Epidermal melanocyte (primary cell): Measurements from ENCODE around the gene CISD2.
"Not testable (repeated sequence)": the region's sequence is repeated elsewhere in the genome, so short reads cannot be mapped to it uniquely, and the experiment has no call there.

Source experiments
- DNase-seq: peaks from one replicate; pipeline ENCODE4 v3.0.0; 2011; ENCODE audit warnings: low spot score; ENCODE audit not compliant: insufficient read length

The CISD2 gene

GRCh38 chr4:102849579-102850104 lies 19.1 kb upstream of the CISD2 start:
- no peak for DNase-seq

GRCh38 chr4:102850370-102850769 lies 18.4 kb upstream of the CISD2 start:
- no peak for DNase-seq

GRCh38 chr4:102858828-102859464 lies 9.8 kb upstream of the CISD2 start:
- DNase-seq: no peak

GRCh38 chr4:102860611-102861324 lies 8.0 kb upstream of the CISD2 start:
- DNase-seq: no peak

- no peak for DNase-seq
Measured at GRCh38 chr4:102862016-102862415, 6.8 kb upstream of the CISD2 start.

GRCh38 chr4:102862747-102863146 lies 6.0 kb upstream of the CISD2 start:
- DNase-seq: no peak

GRCh38 chr4:102865327-102865726 lies 3.5 kb upstream of the CISD2 start:
- DNase-seq: not testable (repeated sequence)

GRCh38 chr4:102867278-102868152 lies 1.3 kb upstream of the CISD2 start:
- DNase-seq: no peak

GRCh38 chr4:102868153-102868780 lies 525 bp upstream of the CISD2 start:
- DNase-seq: no peak

GRCh38 chr4:102869569-102870197 lies 891 bp downstream of the CISD2 start:
- no peak for DNase-seq

GRCh38 chr4:102871772-102872171 lies 3.0 kb downstream of the CISD2 start:
- no peak for DNase-seq

GRCh38 chr4:102877477-102878106 lies 8.8 kb downstream of the CISD2 start:
- not testable (repeated sequence) for DNase-seq

GRCh38 chr4:102878349-102878748 lies 9.6 kb downstream of the CISD2 start:
- not testable (repeated sequence) for DNase-seq

- no peak for DNase-seq
Measured at GRCh38 chr4:102878901-102879300, 10.1 kb downstream of the CISD2 start.

GRCh38 chr4:102881343-102881742 lies 12.6 kb downstream of the CISD2 start:
- DNase-seq: no peak

- DNase-seq: no peak
Measured at GRCh38 chr4:102883278-102883677, 14.5 kb downstream of the CISD2 start.

GRCh38 chr4:102888570-102888969 lies 19.8 kb downstream of the CISD2 start:
- DNase-seq: not testable (repeated sequence)

GRCh38 chr4:102889866-102890265 lies 21.1 kb downstream of the CISD2 start:
- not testable (repeated sequence) for DNase-seq

GRCh38 chr4:102896547-102896946 lies 27.8 kb downstream of the CISD2 start:
- DNase-seq: not testable (repeated sequence)

- DNase-seq: not testable (repeated sequence)
Measured at GRCh38 chr4:102897610-102898009, 28.8 kb downstream of the CISD2 start.
